ENCODE data around the gene WNT5A.

The WNT5A gene

GRCh38 chr3:55442861-55443260 is 44.2 kb downstream of the WNT5A start:
- DNase-seq: no peak

DNA sequence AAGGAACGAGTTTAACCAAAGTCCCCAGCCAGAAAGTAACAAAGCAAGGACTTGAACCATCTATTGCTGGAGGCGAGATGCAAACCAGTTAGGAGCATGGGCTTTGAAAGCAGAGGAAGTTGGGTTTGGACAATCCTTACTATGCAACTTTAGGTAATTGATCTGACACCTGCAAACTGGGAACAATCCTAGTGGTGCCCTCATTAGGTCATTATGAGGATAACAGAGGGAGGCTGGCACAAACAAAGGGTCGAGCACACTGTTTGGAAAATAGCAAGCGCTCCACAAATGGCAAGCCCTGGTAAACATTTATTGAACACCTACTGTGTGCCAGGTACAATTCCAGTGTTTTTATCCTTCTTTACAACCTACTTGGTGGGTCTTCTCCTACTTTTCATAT is 45.6 kb downstream of the WNT5A start:
- DNase-seq: no peak

DNA sequence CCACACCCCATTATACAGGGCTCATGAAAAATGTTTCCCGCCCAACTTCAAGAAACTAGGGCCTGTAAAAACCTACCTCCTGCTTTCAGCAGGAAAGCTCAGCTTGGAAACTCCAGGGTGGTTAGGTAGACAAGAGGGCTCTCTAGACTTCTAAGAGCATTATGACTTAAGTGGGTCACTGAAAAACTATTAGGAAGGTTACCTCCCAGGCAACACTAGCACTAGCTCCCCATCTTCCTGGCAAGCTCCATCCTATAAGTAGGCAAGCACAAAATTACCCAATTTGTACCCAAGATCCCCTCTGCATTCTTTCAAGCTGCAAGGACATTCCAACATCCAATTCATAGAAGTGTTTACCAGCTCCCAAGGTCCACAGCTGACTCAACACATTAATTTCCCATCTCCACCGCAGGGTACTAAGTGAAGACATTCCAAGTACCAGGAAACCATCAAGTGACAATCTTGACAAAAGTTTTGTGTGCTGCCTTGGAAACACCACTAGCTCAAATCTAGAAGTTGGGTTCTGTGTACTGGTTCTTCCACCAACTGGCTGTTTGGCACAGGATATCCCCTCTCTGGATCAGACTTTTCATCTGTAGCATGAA is 46.9 kb downstream of the WNT5A start:
- DNase-seq: no peak

- DNase-seq: no peak
Measured at GRCh38 chr3:55439657-55440056, 47.4 kb downstream of the WNT5A start.

GRCh38 chr3:55436644-55437043 is 50.5 kb downstream of the WNT5A start:
- DNase-seq: no peak

DNA sequence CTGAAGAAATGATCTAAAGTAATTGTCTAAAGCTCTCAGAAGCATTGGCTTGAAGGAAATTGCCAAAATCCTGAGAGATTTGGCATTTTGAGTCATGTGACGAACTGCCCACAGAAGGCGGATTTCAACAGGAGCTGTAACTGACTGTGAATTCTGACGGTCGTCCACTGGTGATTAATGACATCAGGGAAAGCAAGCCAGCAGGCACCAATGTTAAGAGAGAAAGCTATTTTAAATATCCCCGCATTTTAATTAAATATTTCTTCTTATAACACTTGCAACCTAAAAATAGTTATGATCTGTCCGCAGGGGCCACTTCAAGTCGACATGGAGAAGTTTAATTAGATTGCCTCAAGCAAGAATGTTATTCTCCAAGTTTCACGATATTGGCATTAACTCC is 51.6 kb downstream of the WNT5A start:
- DNase-seq: no peak

DNA sequence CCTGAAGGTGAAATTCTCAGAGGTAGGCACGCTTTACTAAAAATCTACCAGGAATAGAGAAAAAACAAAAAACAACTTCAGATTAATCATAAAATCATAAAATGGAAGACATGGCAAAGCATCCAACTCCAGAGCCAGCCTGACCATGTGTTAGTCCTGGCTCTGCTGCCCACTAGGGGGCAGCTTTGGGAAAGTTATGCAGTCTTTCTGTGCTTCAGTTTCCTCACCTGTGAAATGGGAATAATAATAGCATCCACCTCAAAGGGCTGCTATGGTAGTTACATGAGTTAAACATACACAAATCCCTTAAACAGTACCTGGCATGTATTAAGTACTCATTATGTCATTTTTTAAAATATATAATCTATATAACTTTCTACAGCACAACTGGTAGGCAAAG is 52.3 kb downstream of the WNT5A start:
- no peak for DNase-seq

- no peak for DNase-seq
Measured at GRCh38 chr3:55431041-55431440, 56.1 kb downstream of the WNT5A start.

DNA sequence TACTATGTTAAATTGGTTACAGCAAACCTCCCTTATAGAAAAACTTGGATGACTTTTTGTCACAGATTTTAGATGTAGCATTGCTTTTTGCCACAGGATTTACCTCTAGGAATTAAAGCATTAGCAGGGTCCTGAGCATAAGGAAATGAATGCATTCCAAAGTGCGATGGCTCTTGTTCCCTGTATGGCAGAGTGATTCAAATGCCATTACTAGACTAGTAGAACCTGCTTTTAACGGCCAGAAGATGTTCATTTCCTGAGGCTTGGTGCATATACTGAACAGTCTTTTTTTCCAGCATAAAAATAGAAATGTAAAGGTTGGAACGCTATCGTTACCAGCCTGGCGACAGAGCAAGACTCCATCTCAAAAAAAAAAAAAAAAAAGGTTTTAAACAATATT is 59.4 kb downstream of the WNT5A start:
- no peak for DNase-seq

DNA sequence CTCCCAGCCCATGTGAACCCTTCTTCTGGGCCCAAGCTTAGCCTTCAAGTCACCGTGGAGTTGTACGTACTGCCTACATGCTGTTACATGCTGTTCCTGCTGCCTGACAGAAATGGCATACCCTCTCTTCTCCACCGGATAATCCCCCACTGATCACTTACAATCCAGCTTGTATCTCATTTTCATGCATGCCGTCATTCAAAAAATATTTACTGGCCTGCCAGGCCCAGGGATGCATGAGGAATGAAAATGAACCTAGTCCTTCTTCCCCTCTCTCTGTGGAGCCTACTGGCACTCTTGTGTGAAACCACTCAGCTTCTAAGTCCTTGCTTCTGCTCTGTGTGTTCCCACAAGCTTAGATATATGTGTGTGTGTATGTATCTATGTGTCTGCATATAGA is 60.6 kb downstream of the WNT5A start:
- no peak for DNase-seq

DNA sequence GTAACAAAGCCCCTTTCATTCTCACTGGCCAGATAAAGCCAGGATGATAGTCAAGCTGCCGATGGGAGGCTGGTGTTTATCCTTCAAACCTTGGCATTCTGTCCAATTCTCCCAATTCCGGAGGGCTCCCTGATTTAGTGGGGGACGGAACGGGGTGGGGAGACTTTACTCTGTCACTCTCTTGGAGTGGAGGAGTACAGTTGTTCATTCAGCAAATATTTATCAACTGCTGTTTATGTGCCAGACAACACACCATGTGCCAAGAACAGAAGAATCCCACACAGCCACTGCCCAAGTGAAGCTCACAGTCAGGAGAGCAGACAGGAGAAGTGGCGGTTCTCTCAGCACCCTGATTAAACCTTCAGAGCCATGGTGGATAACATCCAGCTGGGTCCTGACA is 63.3 kb downstream of the WNT5A start:
- no peak for DNase-seq

GRCh38 chr3:55417211-55417610 is 69.9 kb downstream of the WNT5A start:
- no peak for DNase-seq

- DNase-seq: no peak
Measured at GRCh38 chr3:55416331-55416821, 70.7 kb downstream of the WNT5A start.

Data from DMS79 treated with DMSO at 0.1 percent for 48 hours (cell line).